Germinal center (tissue), 1 donor: Measurements from ENCODE around the gene DSCAM.

ENCODE experiments used
- DNase-seq: peaks from one replicate; pipeline ENCODE4 v3.0.0; 2012; ENCODE audit warnings: mixed read lengths, low spot score

Gene DSCAM

DNA sequence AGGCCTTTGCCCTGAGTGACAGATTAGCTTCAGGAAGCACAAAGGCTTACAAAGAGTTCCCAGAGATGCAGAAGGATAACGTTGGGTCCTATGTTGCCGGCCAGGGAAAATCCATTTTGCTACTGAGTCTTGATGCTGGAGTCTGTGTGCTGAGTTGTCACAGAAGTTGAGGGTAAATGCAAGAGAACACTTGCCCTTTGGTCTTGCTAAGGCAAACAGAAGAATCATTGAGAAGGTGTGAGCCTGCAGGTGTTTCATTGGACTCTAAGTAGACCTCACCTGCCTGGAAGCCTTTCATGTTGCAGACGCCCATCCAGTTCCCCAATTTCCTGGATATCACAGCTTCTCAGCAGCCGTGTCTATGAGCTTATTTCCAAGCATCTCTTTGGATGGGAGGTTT is 874.5 kb downstream of the DSCAM start:
- DNase-seq, result no peak

DNA sequence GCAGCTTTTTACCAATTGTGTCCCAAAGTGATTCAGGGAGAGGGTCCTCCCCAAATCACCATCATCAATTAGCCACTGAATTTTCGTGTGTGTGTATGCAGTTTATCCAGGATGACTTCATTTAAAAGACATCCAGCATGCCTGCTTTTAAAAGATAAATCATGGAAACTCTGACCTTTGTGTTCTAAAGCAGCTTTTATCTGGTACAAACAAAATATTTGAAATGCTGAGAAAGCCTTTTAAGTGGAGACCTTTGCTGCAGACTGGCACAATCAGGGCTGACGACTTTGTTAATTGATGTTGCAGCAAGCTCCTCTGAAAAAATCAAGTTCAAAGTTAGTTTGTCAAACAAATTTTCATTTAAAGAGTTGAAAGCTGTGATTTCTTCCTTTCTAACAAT is 875.0 kb downstream of the DSCAM start:
- no peak for DNase-seq

DNA sequence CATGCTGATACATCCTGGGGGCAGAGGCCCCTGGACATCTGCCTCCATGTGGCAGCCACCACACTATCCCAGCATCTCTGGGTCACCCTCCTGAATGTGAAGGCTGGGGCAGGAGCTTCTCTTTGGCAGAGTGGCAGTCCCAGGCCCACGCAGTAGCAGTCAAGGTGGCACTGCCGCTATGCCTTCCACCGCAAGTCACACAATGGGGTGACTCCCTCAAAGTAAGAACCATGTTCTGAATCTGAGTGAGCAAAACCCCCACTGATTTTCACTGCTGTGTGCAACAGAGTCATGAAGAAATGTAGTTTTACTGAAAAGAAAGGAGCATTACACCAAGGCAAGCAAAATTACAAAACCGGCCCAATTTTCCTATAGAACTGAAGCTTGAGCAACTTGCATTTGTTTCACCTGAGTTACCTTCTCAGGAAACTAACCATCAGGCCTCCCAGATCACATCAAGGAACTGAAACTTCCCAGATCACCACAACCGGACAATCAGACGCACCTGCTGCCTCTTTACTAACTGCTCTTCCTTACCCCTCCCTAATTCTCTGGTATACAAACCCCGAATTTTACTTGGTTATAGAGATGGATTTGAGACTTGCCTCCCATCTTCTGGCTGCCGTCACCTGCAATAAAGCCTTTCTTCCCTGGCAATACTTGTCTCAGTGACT is 877.1 kb downstream of the DSCAM start:
- DNase-seq, result no peak

DNA sequence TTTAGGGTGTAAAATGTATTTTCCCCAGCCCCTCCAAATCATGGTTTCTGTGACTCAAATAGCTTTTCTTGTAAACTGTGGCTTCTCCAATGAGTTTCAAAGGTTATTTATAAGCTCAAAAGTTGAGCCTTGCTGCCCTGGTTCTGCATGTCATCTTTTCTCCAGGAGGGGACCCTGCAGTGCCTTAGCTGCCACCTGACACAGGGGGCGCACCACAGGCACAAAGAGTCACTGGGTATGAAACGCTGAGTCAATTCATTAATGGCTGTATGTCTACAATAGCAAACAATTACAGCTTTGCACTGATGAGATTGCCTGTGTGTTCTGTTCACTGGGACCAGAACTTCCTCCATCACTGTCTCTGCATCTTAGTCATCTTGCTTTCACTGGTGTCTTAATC is 878.9 kb downstream of the DSCAM start:
- DNase-seq, result no peak

DNA sequence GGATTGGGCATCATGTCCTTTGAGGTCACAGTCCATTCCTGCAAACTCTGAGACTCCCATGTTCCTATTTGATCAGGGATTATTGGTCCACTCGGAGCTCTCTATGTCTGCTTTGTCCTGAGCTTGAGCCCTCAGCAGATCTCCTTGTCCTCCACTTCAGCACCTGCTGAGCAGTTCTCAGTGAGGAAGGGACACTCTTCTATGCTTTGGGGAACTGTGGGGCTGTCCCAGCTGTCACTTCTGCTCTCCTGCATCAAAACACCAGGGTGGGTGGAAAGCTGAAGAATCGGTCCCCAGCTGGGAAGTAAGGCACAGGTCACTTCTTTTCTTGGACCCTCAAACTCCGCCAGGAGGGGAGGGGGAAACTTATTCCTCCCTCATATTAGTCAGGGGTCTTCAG is 880.2 kb downstream of the DSCAM start:
- DNase-seq, result no peak

DNA sequence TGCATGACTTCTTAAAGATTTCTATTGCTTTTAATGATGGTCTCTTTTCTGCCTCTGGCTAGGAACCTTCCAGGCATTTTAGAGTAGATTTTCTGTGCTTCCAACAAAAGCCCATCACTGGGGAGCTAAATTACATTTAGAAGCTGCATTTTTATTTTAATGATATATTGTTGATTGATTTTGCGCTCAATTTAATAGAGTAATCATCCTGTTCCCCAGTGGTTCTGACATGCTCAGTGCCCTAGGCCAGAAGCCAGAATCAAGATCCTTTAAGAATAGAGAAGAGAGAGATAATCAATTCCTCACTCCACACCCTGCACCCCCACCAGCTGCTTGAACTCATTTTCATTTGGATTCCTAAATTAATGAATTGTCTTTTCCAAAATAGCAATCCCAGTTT is 881.9 kb downstream of the DSCAM start:
- no peak for DNase-seq

DNA sequence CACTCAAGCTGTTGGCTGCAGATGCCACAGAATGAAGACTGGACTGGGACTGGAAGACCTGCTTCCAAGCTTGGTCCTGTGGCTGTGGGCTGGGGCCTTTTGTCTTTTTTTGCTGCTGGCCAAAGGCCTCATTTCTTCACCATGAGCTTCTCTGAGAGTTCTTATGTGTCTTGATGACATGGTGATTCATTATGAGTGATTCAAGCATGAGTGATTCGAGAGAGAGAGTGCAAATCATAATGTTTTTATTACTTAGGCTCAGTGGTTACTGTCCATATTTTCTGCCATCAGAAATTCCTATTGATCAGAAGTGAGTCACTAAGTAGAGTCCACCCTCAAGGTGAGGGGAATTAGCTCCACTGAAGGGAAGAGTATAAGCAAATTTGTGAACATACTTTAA is 885.7 kb downstream of the DSCAM start:
- no peak for DNase-seq
